Astrocyte (in vitro differentiated cells and primary cell): ENCODE measurements around the gene TIMM10. TPM values are rescaled to one million over a fixed set of nuclear protein-coding genes. Genes with fewer than 3 reads are reported as not detected.

Source experiments
- DNase-seq: peaks from one replicate; pipeline ENCODE4 v3.0.0-alpha.2; 2010; ENCODE audit warnings: low read depth
- FAIRE-seq: peaks from 2 replicates; lab custom pipeline; 2011; peaks lifted over from hg19 to GRCh38; lab: Jason Lieb, UNC
- H2AFZ ChIP-seq: 2 replicates; pipeline ENCODE4 v1.6.0; 2012; ENCODE audit warnings: low read depth, low read length, inconsistent platforms
- H3K27ac ChIP-seq: 2 replicates; pipeline ENCODE4 v1.5.1; 2011; ENCODE audit warnings: low read depth, low read length, inconsistent platforms
- H3K27me3 ChIP-seq: 2 replicates; pipeline ENCODE4 v1.6.0; 2011; ENCODE audit warnings: low read length, inconsistent platforms; ENCODE audit not compliant: insufficient read depth
- H3K36me3 ChIP-seq: 2 replicates; pipeline ENCODE4 v1.5.1; 2011; ENCODE audit warnings: low read length, inconsistent platforms; ENCODE audit not compliant: insufficient read depth
- H3K4me1 ChIP-seq: 2 replicates; pipeline ENCODE4 v1.5.1; 2011; ENCODE audit warnings: low read length, inconsistent platforms; ENCODE audit not compliant: insufficient read depth
- H3K4me2 ChIP-seq: 2 replicates; pipeline ENCODE4 v1.6.0; 2012; ENCODE audit warnings: low read length, inconsistent platforms
- H3K4me3 ChIP-seq: 2 replicates; pipeline ENCODE4 v1.5.1; 2011; ENCODE audit warnings: low read depth, mild to moderate bottlenecking, low read length, inconsistent platforms; ENCODE audit not compliant: insufficient read depth
- H3K79me2 ChIP-seq: 2 replicates; pipeline ENCODE4 v1.6.0; 2012; ENCODE audit warnings: mild to moderate bottlenecking, low read length, inconsistent platforms; ENCODE audit not compliant: insufficient read depth
- H3K9ac ChIP-seq: 2 replicates; pipeline ENCODE4 v1.6.0; 2012; ENCODE audit warnings: mild to moderate bottlenecking, low read length, inconsistent platforms
- H3K9me3 ChIP-seq: 2 replicates; pipeline ENCODE4 v1.5.1; 2012; ENCODE audit warnings: low read depth, mild to moderate bottlenecking, low read length, inconsistent platforms; ENCODE audit not compliant: insufficient read depth
- H4K20me1 ChIP-seq: 2 replicates; pipeline ENCODE4 v1.6.0; 2012; ENCODE audit warnings: low read length, inconsistent platforms; ENCODE audit not compliant: insufficient read depth
- H3K27ac Mint-ChIP-seq: one replicate; pipeline ENCODE4 v1.8.0; 2021; ENCODE audit warnings: mild to moderate bottlenecking, mixed read lengths; ENCODE audit not compliant: unreplicated experiment
- H3K27me3 Mint-ChIP-seq: one replicate; pipeline ENCODE4 v1.8.0; 2021; ENCODE audit warnings: low read depth, mixed read lengths; ENCODE audit not compliant: unreplicated experiment
- H3K36me3 Mint-ChIP-seq: one replicate; pipeline ENCODE4 v1.8.0; 2021; ENCODE audit warnings: low read depth, mixed read lengths; ENCODE audit not compliant: unreplicated experiment
- H3K4me1 Mint-ChIP-seq: one replicate; pipeline ENCODE4 v1.8.0; 2021; ENCODE audit warnings: low read depth, mixed read lengths; ENCODE audit not compliant: unreplicated experiment
- H3K4me3 Mint-ChIP-seq: one replicate; pipeline ENCODE4 v1.8.0; 2021; ENCODE audit warnings: mild to moderate bottlenecking, moderate library complexity, mixed read lengths; ENCODE audit not compliant: unreplicated experiment
- H3K9me3 Mint-ChIP-seq: one replicate; pipeline ENCODE4 v1.8.0; 2021; ENCODE audit warnings: mild to moderate bottlenecking, mixed read lengths; ENCODE audit not compliant: unreplicated experiment
- EZH2 ChIP-seq: IDR thresholded peaks from 2 replicates; pipeline ENCODE4 v1.6.1; 2012; ENCODE audit warnings: mild to moderate bottlenecking, low read length, inconsistent platforms; ENCODE audit not compliant: insufficient read depth
- total RNA-seq: library from RNA; stranded (reverse); gene quantifications from 2 replicates; pipeline ENCODE4 v1.2.1, GENCODE V29; 2021
- TF ChIP-seq, protein P1 (sequence below): IDR thresholded peaks from 2 replicates; pipeline ENCODE4 v1.5.1; 2011; ENCODE audit warnings: low read depth, mild to moderate bottlenecking, inconsistent platforms, low read length, moderate library complexity; ENCODE audit not compliant: insufficient read depth

The TIMM10 gene
- total RNA-seq, 1 donor from 2014 or later = 56.1 TPM

- FAIRE-seq (no peak), DNase-seq (no peak)
- H3K27me3 ChIP-seq = no peaks in the 10 kb centered on the region
- no peak overlapping the region for H3K4me3 ChIP-seq
- Mint-ChIP-seq H3K4me1 (peaks cover 4% of the 10 kb centered on the region), H3K27ac (no peak overlapping the region), H3K27me3 (peaks cover 17% of the 10 kb centered on the region), H3K9me3 (peaks cover 2% of the 10 kb centered on the region), H3K4me3 (no peak overlapping the region), H3K36me3 (peaks cover 9% of the 10 kb centered on the region)
- no peak overlapping the region for H2AFZ ChIP-seq
- no peaks in the 10 kb centered on the region for H3K36me3 ChIP-seq
- TF ChIP-seq, protein P1, sequence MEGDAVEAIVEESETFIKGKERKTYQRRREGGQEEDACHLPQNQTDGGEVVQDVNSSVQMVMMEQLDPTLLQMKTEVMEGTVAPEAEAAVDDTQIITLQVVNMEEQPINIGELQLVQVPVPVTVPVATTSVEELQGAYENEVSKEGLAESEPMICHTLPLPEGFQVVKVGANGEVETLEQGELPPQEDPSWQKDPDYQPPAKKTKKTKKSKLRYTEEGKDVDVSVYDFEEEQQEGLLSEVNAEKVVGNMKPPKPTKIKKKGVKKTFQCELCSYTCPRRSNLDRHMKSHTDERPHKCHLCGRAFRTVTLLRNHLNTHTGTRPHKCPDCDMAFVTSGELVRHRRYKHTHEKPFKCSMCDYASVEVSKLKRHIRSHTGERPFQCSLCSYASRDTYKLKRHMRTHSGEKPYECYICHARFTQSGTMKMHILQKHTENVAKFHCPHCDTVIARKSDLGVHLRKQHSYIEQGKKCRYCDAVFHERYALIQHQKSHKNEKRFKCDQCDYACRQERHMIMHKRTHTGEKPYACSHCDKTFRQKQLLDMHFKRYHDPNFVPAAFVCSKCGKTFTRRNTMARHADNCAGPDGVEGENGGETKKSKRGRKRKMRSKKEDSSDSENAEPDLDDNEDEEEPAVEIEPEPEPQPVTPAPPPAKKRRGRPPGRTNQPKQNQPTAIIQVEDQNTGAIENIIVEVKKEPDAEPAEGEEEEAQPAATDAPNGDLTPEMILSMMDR = no peak
- TF ChIP-seq EZH2 = no peak
- no peaks in the 10 kb centered on the region for H4K20me1 ChIP-seq
- H3K4me1 ChIP-seq = no peaks in the 10 kb centered on the region
- no peaks in the 10 kb centered on the region for H3K9me3 ChIP-seq
- no peaks in the 10 kb centered on the region for H3K79me2 ChIP-seq
- H3K27ac ChIP-seq = no peak overlapping the region
- no peak overlapping the region for H3K9ac ChIP-seq
- no peak overlapping the region for H3K4me2 ChIP-seq
These were observed 13.0 kb upstream of the TIMM10 start for GRCh38 chr11:57543593-57543992.

DNA sequence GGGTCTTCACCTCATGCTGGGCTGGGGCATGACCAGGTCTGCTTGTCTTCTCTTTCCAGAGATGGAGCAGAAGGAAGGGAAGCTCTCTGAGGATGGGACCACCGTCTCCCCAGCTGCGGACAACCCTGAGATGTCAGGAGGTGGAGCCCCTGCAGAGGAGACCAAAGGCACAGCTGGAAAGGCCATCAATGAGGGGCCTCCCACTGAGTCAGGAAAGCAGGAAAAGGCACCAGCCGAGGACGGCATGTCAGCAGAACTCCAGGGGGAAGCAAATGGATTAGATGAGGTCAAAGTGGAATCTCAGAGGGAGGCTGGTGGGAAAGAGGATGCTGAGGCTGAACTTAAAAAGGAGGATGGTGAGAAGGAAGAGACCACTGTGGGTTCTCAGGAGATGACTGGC is 12.0 kb upstream of the TIMM10 start:
- peaks cover 17% of the 10 kb centered on the region for H3K27me3 Mint-ChIP-seq
- H3K36me3 Mint-ChIP-seq = peaks cover 6% of the 10 kb centered on the region
- no peak overlapping the region for H3K27ac ChIP-seq
- H3K4me1 Mint-ChIP-seq = peaks cover 4% of the 10 kb centered on the region
- no peaks in the 10 kb centered on the region for H4K20me1 ChIP-seq
- no peaks in the 10 kb centered on the region for H3K9me3 ChIP-seq
- H3K27ac Mint-ChIP-seq = no peak overlapping the region
- TF ChIP-seq EZH2 = no peak
- TF ChIP-seq, protein P1 = no peak
- H3K36me3 ChIP-seq = no peaks in the 10 kb centered on the region
- no peak overlapping the region for H3K9ac ChIP-seq
- no peak for DNase-seq
- FAIRE-seq = no peak
- H3K27me3 ChIP-seq = no peaks in the 10 kb centered on the region
- peaks cover 2% of the 10 kb centered on the region for H3K9me3 Mint-ChIP-seq
- H2AFZ ChIP-seq = no peak overlapping the region
- no peak overlapping the region for H3K4me3 ChIP-seq
- no peak overlapping the region for H3K4me2 ChIP-seq
- no peaks in the 10 kb centered on the region for H3K4me1 ChIP-seq
- H3K79me2 ChIP-seq = no peaks in the 10 kb centered on the region
- H3K4me3 Mint-ChIP-seq = no peak overlapping the region

DNA sequence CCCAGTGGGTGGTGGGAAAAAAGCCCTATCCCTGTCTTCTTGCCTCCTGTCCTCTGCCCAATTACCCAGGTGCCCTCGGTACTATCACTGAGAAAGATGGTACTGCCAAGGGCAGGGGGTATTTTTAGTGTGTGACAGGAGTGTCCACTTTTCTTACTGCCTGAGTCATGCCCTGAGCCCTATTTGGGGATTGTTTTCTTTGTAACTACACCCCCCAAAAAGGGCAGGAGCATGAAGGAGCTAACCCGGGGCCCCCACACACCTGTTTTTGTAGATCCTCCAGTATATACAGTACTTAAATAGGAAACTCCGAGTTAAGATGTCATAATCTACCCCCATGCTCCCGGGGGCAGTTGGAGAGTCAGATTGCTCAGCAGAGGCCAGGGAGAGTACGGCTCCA is 10.6 kb upstream of the TIMM10 start:
- no peak overlapping the region for H3K4me3 Mint-ChIP-seq
- no peaks in the 10 kb centered on the region for H3K4me1 ChIP-seq
- H3K36me3 Mint-ChIP-seq = peaks cover 7% of the 10 kb centered on the region
- H3K79me2 ChIP-seq = no peaks in the 10 kb centered on the region
- no peaks in the 10 kb centered on the region for H3K27me3 ChIP-seq
- H3K4me2 ChIP-seq = no peak overlapping the region
- H3K36me3 ChIP-seq = no peaks in the 10 kb centered on the region
- H3K9me3 ChIP-seq = no peaks in the 10 kb centered on the region
- no peak overlapping the region for H2AFZ ChIP-seq
- H3K27ac Mint-ChIP-seq = no peak overlapping the region
- TF ChIP-seq EZH2 = no peak
- TF ChIP-seq, protein P1 = no peak
- no peak overlapping the region for H3K27ac ChIP-seq
- no peaks in the 10 kb centered on the region for H3K4me1 Mint-ChIP-seq
- peaks cover 2% of the 10 kb centered on the region for H3K9me3 Mint-ChIP-seq
- H3K4me3 ChIP-seq = no peak overlapping the region
- FAIRE-seq (no peak), DNase-seq (no peak)
- no peaks in the 10 kb centered on the region for H4K20me1 ChIP-seq
- no peak overlapping the region for H3K9ac ChIP-seq
- H3K27me3 Mint-ChIP-seq = peaks cover 19% of the 10 kb centered on the region
